Epithelial cell of proximal tubule (primary cell): ENCODE results near the gene AFG1L. TPM values are rescaled to one million over a fixed set of nuclear protein-coding genes. Genes with fewer than 3 reads are reported as not detected.

ENCODE experiments used
- DNase-seq: peaks from one replicate; pipeline ENCODE4 v3.0.0-alpha.2; 2011; ENCODE audit warnings: low read depth
- H3K4me3 ChIP-seq: 2 replicates; pipeline ENCODE4 v1.5.1; 2011; ENCODE audit warnings: low read depth, mild to moderate bottlenecking, low read length
- CTCF ChIP-seq: conservative IDR thresholded peaks from 2 replicates; pipeline ENCODE4 v1.5.1; 2012; ENCODE audit warnings: low read depth, mild to moderate bottlenecking, low read length
- total RNA-seq: library from RNA; depleted of rRNA; stranded (reverse); fragments of >200 nt; gene quantifications from 2 replicates; pipeline ENCODE4 v1.2.3, GENCODE V29; 2015

AFG1L gene
- total RNA-seq, 1 donor from 2014 or later = 1.8 TPM

GRCh38 chr6:108353853-108354252 lies 59.0 kb downstream of the AFG1L start:
- no peak for DNase-seq
- H3K4me3 ChIP-seq = no peak overlapping the region
- TF ChIP-seq CTCF = no peak

GRCh38 chr6:108355120-108355519 lies 60.3 kb downstream of the AFG1L start:
- no peak for DNase-seq
- no peak for TF ChIP-seq CTCF
- no peak overlapping the region for H3K4me3 ChIP-seq

GRCh38 chr6:108355890-108356289 lies 61.0 kb downstream of the AFG1L start:
- no peak for DNase-seq
- H3K4me3 ChIP-seq = no peak overlapping the region
- TF ChIP-seq CTCF = no peak

GRCh38 chr6:108359901-108360882 lies 65.3 kb downstream of the AFG1L start:
- DNase-seq = no peak
- TF ChIP-seq CTCF = peak; percentile 35
- H3K4me3 ChIP-seq = no peak overlapping the region

- no peak for DNase-seq
- no peak overlapping the region for H3K4me3 ChIP-seq
- no peak for TF ChIP-seq CTCF
These were observed 66.1 kb downstream of the AFG1L start for GRCh38 chr6:108360919-108361311.

- no peak for DNase-seq
- no peak for TF ChIP-seq CTCF
These were observed 66.6 kb downstream of the AFG1L start for GRCh38 chr6:108361312-108361932.

More at GRCh38 chr6:108361312-108361932, 66.6 kb downstream of the AFG1L start:
- no peak overlapping the region for H3K4me3 ChIP-seq
